Loucy (cell line): ENCODE data around the gene CD180.

Experiments
- EZH2phosphoT487 ChIP-seq: fragments of 200-600 bp; IDR thresholded peaks from 2 replicates; pipeline ENCODE4 v1.6.1; 2018; ENCODE audit warnings: antibody characterized with exemption, mild to moderate bottlenecking, moderate library complexity, borderline replicate concordance
- TF ChIP-seq, protein P1 (sequence below): fragments of 200-600 bp; sonication (generic); conservative IDR thresholded peaks from 2 replicates; pipeline ENCODE4 v1.5.1; 2014; ENCODE audit warnings: mild to moderate bottlenecking, antibody characterized with exemption, low read length

- TF ChIP-seq, protein P1, sequence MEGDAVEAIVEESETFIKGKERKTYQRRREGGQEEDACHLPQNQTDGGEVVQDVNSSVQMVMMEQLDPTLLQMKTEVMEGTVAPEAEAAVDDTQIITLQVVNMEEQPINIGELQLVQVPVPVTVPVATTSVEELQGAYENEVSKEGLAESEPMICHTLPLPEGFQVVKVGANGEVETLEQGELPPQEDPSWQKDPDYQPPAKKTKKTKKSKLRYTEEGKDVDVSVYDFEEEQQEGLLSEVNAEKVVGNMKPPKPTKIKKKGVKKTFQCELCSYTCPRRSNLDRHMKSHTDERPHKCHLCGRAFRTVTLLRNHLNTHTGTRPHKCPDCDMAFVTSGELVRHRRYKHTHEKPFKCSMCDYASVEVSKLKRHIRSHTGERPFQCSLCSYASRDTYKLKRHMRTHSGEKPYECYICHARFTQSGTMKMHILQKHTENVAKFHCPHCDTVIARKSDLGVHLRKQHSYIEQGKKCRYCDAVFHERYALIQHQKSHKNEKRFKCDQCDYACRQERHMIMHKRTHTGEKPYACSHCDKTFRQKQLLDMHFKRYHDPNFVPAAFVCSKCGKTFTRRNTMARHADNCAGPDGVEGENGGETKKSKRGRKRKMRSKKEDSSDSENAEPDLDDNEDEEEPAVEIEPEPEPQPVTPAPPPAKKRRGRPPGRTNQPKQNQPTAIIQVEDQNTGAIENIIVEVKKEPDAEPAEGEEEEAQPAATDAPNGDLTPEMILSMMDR: no peak
- TF ChIP-seq EZH2phosphoT487: no peak
Observed at GRCh38 chr5:67195406-67196275, 958 bp downstream of the CD180 start.
